ENCODE data around the gene IMPDH1. TPM values are rescaled to one million over a fixed set of nuclear protein-coding genes. Genes with fewer than 3 reads are reported as not detected.

IMPDH1 gene
- total and polyA plus RNA-seq, 10 of the 15 experiments (the other 5 are each of a cell fraction or from before 2014, with no cell fraction given), result 0.50 to 61.3 (median 41.8) TPM

DNA sequence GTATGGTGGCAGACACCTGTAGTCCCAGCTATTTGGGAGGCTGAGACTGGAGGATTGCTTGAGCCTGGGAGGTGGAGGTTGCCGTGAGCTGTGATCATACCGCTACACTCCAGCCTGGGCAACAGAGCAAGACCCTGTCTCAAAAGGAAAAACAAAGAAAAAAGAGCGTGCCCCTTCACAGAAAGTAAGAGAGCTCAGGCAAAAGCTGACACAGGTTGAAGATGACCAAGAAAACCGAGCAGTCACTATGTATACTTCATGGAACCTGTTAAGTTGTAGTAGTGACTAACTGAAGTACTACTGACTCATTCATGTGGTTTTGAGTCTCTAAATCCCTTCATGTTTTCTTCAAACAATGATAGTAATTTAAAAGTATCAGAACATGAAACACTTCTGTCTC is 47.1 kb downstream of the IMPDH1 start (continued):
- TF ChIP-seq, protein P1, sequence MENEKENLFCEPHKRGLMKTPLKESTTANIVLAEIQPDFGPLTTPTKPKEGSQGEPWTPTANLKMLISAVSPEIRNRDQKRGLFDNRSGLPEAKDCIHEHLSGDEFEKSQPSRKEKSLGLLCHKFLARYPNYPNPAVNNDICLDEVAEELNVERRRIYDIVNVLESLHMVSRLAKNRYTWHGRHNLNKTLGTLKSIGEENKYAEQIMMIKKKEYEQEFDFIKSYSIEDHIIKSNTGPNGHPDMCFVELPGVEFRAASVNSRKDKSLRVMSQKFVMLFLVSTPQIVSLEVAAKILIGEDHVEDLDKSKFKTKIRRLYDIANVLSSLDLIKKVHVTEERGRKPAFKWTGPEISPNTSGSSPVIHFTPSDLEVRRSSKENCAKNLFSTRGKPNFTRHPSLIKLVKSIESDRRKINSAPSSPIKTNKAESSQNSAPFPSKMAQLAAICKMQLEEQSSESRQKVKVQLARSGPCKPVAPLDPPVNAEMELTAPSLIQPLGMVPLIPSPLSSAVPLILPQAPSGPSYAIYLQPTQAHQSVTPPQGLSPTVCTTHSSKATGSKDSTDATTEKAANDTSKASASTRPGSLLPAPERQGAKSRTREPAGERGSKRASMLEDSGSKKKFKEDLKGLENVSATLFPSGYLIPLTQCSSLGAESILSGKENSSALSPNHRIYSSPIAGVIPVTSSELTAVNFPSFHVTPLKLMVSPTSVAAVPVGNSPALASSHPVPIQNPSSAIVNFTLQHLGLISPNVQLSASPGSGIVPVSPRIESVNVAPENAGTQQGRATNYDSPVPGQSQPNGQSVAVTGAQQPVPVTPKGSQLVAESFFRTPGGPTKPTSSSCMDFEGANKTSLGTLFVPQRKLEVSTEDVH (IDR thresholded peaks at IDR 0.05; ENCODE audit: low read depth, partially characterized antibody), result no peak
- TF ChIP-seq, protein P2, sequence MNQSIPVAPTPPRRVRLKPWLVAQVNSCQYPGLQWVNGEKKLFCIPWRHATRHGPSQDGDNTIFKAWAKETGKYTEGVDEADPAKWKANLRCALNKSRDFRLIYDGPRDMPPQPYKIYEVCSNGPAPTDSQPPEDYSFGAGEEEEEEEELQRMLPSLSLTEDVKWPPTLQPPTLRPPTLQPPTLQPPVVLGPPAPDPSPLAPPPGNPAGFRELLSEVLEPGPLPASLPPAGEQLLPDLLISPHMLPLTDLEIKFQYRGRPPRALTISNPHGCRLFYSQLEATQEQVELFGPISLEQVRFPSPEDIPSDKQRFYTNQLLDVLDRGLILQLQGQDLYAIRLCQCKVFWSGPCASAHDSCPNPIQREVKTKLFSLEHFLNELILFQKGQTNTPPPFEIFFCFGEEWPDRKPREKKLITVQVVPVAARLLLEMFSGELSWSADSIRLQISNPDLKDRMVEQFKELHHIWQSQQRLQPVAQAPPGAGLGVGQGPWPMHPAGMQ (IDR thresholded peaks at IDR 0.05; ENCODE audit: borderline replicate concordance), result no peak

DNA sequence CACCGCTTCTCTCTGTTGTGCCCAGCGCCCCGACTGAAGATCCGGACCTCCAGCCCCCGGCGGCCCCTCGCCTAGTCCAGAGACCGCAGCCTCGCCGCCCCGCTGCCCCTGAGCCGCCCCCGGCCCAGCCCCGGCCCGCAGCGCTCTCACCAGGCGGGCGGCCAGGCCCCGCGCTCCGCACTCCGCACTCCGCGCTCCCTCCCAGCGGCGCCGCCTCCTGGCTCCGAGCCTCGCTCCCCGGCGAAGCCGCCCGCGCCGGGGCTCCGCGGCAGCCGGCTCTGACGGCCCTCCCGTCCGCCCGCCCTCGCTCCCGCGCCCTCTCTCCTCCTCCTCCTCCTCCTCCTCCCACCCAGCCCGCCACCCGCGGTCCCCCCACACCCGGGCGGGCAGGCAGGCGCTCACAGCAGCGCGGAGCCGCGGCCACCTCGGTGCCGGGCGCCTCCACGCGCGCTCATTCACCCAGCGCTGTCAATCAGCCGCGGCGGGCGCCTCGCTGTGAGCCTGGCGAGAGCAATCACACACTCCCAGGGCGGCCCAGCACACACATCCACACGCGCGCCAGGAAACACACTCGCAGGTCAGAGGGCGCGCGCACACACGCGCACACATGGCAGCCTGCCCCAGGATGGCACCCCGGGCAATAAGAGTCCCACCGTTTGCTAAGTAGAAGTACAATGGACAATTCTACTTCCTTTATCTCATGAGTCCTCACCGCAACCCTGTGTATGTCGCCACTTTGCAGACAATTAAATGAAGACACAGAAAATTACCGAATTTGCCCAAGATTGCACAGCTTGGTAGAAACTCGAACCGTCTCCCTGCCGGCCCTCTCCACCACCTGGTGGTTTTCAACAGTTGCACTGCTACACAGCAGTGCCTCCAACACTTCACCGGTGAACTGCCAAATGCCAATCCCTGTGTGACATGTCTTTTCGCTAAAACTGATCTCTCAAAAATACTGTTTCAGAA is 48.1 kb downstream of the IMPDH1 start, which contains the start of gene PRRT4:
PRRT4 (minus strand) TSS at position 280 of the 969 bp plus-strand sequence.
- SMC1A ChIA-PET (ENCODE audit: uncharacterized antibody, unreplicated experiment), result interaction anchor here (0.8 kb wide), 1 partner anchor 14 kb away, joined by 3 read pairs; no protein-coding TSS in a partner anchor
- BruUV-seq (replicated peaks), result no TSS peak
- no peak for TF ChIP-seq NFXL1 (IDR thresholded peaks at IDR 0.05; ENCODE audit: borderline replicate concordance)
- TF ChIP-seq CHD2 (IDR thresholded peaks at IDR 0.05; ENCODE audit: borderline replicate concordance, low read depth, low read length), result no peak
- TF ChIP-seq LARP7 (IDR thresholded peaks at IDR 0.05), result no peak
- TF ChIP-seq, protein P3, sequence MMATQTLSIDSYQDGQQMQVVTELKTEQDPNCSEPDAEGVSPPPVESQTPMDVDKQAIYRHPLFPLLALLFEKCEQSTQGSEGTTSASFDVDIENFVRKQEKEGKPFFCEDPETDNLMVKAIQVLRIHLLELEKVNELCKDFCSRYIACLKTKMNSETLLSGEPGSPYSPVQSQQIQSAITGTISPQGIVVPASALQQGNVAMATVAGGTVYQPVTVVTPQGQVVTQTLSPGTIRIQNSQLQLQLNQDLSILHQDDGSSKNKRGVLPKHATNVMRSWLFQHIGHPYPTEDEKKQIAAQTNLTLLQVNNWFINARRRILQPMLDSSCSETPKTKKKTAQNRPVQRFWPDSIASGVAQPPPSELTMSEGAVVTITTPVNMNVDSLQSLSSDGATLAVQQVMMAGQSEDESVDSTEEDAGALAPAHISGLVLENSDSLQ (IDR thresholded peaks at IDR 0.05), result peak; percentile 76
- TF ChIP-seq POU2F2 (IDR thresholded peaks at IDR 0.05; ENCODE audit: borderline replicate concordance, low read depth, low read length), result no peak
- TF ChIP-seq POLR2AphosphoS5 (IDR thresholded peaks at IDR 0.05; ENCODE audit: low read length), result no peak
- TF ChIP-seq, protein P4, sequence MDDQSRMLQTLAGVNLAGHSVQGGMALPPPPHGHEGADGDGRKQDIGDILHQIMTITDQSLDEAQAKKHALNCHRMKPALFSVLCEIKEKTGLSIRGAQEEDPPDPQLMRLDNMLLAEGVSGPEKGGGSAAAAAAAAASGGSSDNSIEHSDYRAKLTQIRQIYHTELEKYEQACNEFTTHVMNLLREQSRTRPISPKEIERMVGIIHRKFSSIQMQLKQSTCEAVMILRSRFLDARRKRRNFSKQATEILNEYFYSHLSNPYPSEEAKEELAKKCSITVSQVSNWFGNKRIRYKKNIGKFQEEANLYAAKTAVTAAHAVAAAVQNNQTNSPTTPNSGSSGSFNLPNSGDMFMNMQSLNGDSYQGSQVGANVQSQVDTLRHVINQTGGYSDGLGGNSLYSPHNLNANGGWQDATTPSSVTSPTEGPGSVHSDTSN (IDR thresholded peaks at IDR 0.05; ENCODE audit: insufficient replicate concordance, low read depth, low read length), result peak; percentile 29
- TF ChIP-seq ASH2L (IDR thresholded peaks at IDR 0.05; ENCODE audit: borderline replicate concordance, low read depth), result no peak
- TF ChIP-seq HDAC6 (IDR thresholded peaks at IDR 0.05; ENCODE audit: unreplicated experiment), result peak; percentile 92
- TF ChIP-seq EP300 (IDR thresholded peaks at IDR 0.05; ENCODE audit: borderline replicate concordance in 1 of 2, control insufficient read depth in 1 of 2, low read depth in 2 of 2, low read length in 2 of 2), result no peak
- TF ChIP-seq JUNB (IDR thresholded peaks at IDR 0.05), result no peak

More for the DNA sequence above, 48.1 kb downstream of the IMPDH1 start, which contains the start of gene PRRT4:
- Histone ChIP-seq H2AFZ (ENCODE audit: control insufficient read depth, low read depth, low read length) (peak within 1 kb of the TSS; percentile 2; the same call in 1 of the 2 replicates), H3K36me3 (ENCODE audit: control insufficient read depth in 2 of 2, insufficient read depth in 2 of 2, low read length in 1 of 2) (no peaks in the 10 kb centered on the region), H3K27ac (ENCODE audit: control insufficient read depth, insufficient read depth) (no peak within 1 kb of the TSS), H3K4me3 (peak within 1 kb of the TSS; percentile 36; the same call in 1 of the 2 replicates), H4K20me1 (ENCODE audit: control insufficient read depth, insufficient read depth) (no peaks in the 10 kb centered on the region), H3K4me1 (ENCODE audit: control insufficient read depth, insufficient read depth, low read length) (no peaks in the 10 kb centered on the region), H3K9ac (ENCODE audit: control insufficient read depth, insufficient read depth, low read length) (no peak within 1 kb of the TSS), H3K9me3 (replicated peaks; ENCODE audit: control insufficient read depth, insufficient read depth, low read length) (no peaks in the 10 kb centered on the region), H3K27me3 (replicated peaks in 1 of 2; ENCODE audit: control insufficient read depth in 2 of 2, insufficient read depth in 2 of 2, low read length in 1 of 2) (peaks cover 18 to 35% of the 10 kb centered on the region in 2 experiments), H3K79me2 (ENCODE audit: control insufficient read depth, insufficient read depth, low read length) (no peaks in the 10 kb centered on the region), H3K4me2 (ENCODE audit: control insufficient read depth, insufficient read depth) (peak within 1 kb of the TSS; percentile 68)
- in situ Hi-C loops (cut with MboI), result no loop called here
- RAD21 ChIA-PET (ENCODE audit: unreplicated experiment), result no interaction called here
- CTCF ChIA-PET, result interaction anchor here (0.9 kb wide), 1 partner anchor 26 kb away, joined by 4 read pairs; no protein-coding TSS in a partner anchor
- WGBS (ENCODE audit: insufficient coverage, insufficient replicate concordance, low lambda C conversion rate, missing lambda C conversion rate), result 11% methylated on average over 59 of the region's 88 CpGs
- FAIRE-seq (no peak), ATAC-seq (peak; percentile 80), DNase-seq (ENCODE audit: low read depth, low spot score) (no peak)
- intact Hi-C loops (cut with micrococcal nuclease; ENCODE audit: unreplicated experiment), result no loop called here
- POLR2A ChIA-PET, result no interaction called here

Measured in GM12878 (cell line).